ENCODE measurements around the gene PCMTD2.

PCMTD2 gene

GRCh38 chr20:64239449-64240242, 15.9 kb upstream of the PCMTD2 start:
- DNase-seq = no peak

- DNase-seq = no peak
Observed at GRCh38 chr20:64240243-64241015, 15.1 kb upstream of the PCMTD2 start.

GRCh38 chr20:64241061-64241460, 14.5 kb upstream of the PCMTD2 start:
- no peak for DNase-seq

- no peak for DNase-seq
Observed at GRCh38 chr20:64242003-64242796, 13.3 kb upstream of the PCMTD2 start.

- no peak for DNase-seq
Observed at GRCh38 chr20:64242797-64243475, 12.6 kb upstream of the PCMTD2 start.

- no peak for DNase-seq
Observed at GRCh38 chr20:64244281-64244805, 11.2 kb upstream of the PCMTD2 start.

- DNase-seq = peak in 1 of 2 experiments; percentile 28
Observed at GRCh38 chr20:64244870-64245603, 10.5 kb upstream of the PCMTD2 start.

GRCh38 chr20:64245746-64246595, 9.6 kb upstream of the PCMTD2 start:
- no peak for DNase-seq

GRCh38 chr20:64246616-64247306, 8.8 kb upstream of the PCMTD2 start:
- DNase-seq = no peak

- DNase-seq = no peak
Observed at GRCh38 chr20:64247307-64247618, 8.3 kb upstream of the PCMTD2 start.

- no peak for DNase-seq
Observed at GRCh38 chr20:64247970-64248841, 7.3 kb upstream of the PCMTD2 start.

- DNase-seq = no peak
Observed at GRCh38 chr20:64250027-64250426, 5.5 kb upstream of the PCMTD2 start.

GRCh38 chr20:64253000-64253383, 2.6 kb upstream of the PCMTD2 start:
- DNase-seq = no peak

- DNase-seq = no peak
Observed at GRCh38 chr20:64253443-64253842, 2.1 kb upstream of the PCMTD2 start.

GRCh38 chr20:64254156-64254555, 1.4 kb upstream of the PCMTD2 start:
- no peak for DNase-seq

- no peak for DNase-seq
Observed at GRCh38 chr20:64254571-64255360, 782 bp upstream of the PCMTD2 start.

GRCh38 chr20:64256282-64256935, 861 bp downstream of the PCMTD2 start:
- DNase-seq = no peak

Data from NCI-H2081 (cell line).